ENCODE measurements around the gene HBM.
A peak's percentile ranks its signal among the peaks of the same experiment; 100 is the strongest.
"Not testable (repeated sequence)": the region's sequence is repeated elsewhere in the genome, so short reads cannot be mapped to it uniquely, and the experiment has no call there.

HBM gene

DNA sequence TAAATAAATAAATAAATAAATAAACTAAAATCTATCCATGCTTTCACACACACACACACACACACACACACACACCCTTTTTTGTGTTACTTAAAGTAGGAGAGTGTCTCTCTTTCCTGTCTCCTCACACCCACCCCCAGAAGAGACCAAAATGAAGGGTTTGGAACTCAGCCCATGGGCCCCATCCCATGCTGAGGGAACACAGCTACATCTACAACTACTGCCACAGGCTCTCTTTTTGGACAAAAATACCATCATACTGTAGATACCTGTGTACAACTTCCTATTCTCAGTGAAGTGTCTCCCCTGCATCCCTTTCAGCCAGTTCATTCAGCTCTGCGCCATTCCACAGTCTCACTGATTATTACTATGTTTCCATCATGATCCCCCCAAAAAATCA lies 5.0 kb downstream of the HBM start:
- Mint-ChIP-seq H3K27ac (no peak overlapping the region), H3K36me3 (ENCODE audit: low read depth) (no peaks in the 10 kb centered on the region), H3K4me3 (no peak overlapping the region), H3K4me1 (ENCODE audit: low read depth) (peaks cover 17% of the 10 kb centered on the region), H3K27me3 (peaks cover 77% of the 10 kb centered on the region), H3K9me3 (no peaks in the 10 kb centered on the region)
- no peak for DNase-seq

DNA sequence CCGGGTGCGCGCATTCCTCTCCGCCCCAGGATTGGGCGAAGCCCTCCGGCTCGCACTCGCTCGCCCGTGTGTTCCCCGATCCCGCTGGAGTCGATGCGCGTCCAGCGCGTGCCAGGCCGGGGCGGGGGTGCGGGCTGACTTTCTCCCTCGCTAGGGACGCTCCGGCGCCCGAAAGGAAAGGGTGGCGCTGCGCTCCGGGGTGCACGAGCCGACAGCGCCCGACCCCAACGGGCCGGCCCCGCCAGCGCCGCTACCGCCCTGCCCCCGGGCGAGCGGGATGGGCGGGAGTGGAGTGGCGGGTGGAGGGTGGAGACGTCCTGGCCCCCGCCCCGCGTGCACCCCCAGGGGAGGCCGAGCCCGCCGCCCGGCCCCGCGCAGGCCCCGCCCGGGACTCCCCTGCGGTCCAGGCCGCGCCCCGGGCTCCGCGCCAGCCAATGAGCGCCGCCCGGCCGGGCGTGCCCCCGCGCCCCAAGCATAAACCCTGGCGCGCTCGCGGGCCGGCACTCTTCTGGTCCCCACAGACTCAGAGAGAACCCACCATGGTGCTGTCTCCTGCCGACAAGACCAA lies 6.7 kb downstream of the HBM start, which contains the start of gene HBA2:
TSS of gene HBA2 (plus strand) at position 503 of the 568 bp plus-strand sequence. CDS start at position 540, 37 bp downstream.
- not testable (repeated sequence) for H3K36me3 Mint-ChIP-seq (ENCODE audit: low read depth); H3K27ac Mint-ChIP-seq; H3K4me3 Mint-ChIP-seq; DNase-seq; H3K9me3 Mint-ChIP-seq
- Mint-ChIP-seq H3K27me3 (peaks cover 71% of the 10 kb centered on the region), H3K4me1 (ENCODE audit: low read depth) (peaks cover 13% of the 10 kb centered on the region)

DNA sequence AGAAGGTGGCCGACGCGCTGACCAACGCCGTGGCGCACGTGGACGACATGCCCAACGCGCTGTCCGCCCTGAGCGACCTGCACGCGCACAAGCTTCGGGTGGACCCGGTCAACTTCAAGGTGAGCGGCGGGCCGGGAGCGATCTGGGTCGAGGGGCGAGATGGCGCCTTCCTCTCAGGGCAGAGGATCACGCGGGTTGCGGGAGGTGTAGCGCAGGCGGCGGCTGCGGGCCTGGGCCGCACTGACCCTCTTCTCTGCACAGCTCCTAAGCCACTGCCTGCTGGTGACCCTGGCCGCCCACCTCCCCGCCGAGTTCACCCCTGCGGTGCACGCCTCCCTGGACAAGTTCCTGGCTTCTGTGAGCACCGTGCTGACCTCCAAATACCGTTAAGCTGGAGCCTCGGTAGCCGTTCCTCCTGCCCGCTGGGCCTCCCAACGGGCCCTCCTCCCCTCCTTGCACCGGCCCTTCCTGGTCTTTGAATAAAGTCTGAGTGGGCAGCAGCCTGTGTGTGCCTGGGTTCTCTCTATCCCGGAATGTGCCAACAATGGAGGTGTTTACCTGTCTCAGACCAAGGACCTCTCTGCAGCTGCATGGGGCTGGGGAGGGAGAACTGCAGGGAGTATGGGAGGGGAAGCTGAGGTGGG lies 7.6 kb downstream of the HBM start:
- DNase-seq; H3K27ac Mint-ChIP-seq; H3K9me3 Mint-ChIP-seq; H3K36me3 Mint-ChIP-seq (ENCODE audit: low read depth); H3K4me3 Mint-ChIP-seq: not testable (repeated sequence)
- peaks cover 17% of the 10 kb centered on the region for H3K4me1 Mint-ChIP-seq (ENCODE audit: low read depth)
- peaks cover 72% of the 10 kb centered on the region for H3K27me3 Mint-ChIP-seq

DNA sequence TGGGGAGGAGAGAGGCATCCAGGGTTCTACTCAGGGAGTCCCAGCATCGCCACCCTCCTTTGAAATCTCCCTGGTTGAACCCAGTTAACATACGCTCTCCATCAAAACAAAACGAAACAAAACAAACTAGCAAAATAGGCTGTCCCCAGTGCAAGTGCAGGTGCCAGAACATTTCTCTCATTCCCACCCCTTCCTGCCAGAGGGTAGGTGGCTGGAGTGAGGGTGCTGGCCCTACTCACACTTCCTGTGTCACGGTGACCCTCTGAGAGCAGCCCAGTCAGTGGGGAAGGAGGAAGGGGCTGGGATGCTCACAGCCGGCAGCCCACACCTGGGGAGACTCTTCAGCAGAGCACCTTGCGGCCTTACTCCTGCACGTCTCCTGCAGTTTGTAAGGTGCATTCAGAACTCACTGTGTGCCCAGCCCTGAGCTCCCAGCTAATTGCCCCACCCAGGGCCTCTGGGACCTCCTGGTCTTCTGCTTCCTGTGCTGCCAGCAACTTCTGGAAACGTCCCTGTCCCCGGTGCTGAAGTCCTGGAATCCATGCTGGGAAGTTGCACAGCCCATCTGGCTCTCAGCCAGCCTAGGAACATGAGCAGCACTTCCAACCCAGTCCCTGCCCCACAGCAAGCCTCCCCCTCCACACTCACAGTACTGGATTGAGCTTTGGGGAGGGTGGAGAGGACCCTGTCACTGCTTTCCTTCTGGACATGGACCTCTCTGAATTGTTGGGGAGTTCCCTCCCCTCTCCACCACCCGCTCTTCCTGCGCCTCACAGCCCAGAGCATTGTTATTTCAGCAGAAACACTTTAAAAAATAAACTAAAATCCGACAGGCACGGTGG lies 8.4 kb downstream of the HBM start:
- Mint-ChIP-seq H3K4me1 (ENCODE audit: low read depth) (peaks cover 17% of the 10 kb centered on the region), H3K27me3 (peaks cover 69% of the 10 kb centered on the region)
- not testable (repeated sequence) for H3K4me3 Mint-ChIP-seq; DNase-seq; H3K27ac Mint-ChIP-seq; H3K9me3 Mint-ChIP-seq; H3K36me3 Mint-ChIP-seq (ENCODE audit: low read depth)

DNA sequence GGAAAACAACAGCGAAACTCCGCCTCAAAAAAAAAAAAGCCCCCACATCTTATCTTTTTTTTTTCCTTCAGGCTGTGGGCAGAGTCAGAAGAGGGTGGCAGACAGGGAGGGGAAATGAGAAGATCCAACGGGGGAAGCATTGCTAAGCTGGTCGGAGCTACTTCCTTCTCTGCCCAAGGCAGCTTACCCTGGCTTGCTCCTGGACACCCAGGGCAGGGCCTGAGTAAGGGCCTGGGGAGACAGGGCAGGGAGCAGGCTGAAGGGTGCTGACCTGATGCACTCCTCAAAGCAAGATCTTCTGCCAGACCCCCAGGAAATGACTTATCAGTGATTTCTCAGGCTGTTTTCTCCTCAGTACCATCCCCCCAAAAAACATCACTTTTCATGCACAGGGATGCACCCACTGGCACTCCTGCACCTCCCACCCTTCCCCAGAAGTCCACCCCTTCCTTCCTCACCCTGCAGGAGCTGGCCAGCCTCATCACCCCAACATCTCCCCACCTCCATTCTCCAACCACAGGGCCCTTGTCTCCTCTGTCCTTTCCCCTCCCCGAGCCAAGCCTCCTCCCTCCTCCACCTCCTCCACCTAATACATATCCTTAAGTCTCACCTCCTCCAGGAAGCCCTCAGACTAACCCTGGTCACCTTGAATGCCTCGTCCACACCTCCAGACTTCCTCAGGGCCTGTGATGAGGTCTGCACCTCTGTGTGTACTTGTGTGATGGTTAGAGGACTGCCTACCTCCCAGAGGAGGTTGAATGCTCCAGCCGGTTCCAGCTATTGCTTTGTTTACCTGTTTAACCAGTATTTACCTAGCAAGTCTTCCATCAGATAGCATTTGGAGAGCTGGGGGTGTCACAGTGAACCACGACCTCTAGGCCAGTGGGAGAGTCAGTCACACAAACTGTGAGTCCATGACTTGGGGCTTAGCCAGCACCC lies 9.5 kb downstream of the HBM start:
- H3K36me3 Mint-ChIP-seq (ENCODE audit: low read depth): no peaks in the 10 kb centered on the region
- H3K27me3 Mint-ChIP-seq: peaks cover 68% of the 10 kb centered on the region
- H3K4me1 Mint-ChIP-seq (ENCODE audit: low read depth): peaks cover 22% of the 10 kb centered on the region
- no peaks in the 10 kb centered on the region for H3K9me3 Mint-ChIP-seq
- no peak overlapping the region for H3K4me3 Mint-ChIP-seq
- no peak for DNase-seq
- H3K27ac Mint-ChIP-seq: no peak overlapping the region

DNA sequence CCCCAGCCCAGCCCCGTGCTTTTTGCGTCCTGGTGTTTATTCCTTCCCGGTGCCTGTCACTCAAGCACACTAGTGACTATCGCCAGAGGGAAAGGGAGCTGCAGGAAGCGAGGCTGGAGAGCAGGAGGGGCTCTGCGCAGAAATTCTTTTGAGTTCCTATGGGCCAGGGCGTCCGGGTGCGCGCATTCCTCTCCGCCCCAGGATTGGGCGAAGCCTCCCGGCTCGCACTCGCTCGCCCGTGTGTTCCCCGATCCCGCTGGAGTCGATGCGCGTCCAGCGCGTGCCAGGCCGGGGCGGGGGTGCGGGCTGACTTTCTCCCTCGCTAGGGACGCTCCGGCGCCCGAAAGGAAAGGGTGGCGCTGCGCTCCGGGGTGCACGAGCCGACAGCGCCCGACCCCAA lies 10.2 kb downstream of the HBM start:
- peaks cover 23% of the 10 kb centered on the region for H3K4me1 Mint-ChIP-seq (ENCODE audit: low read depth)
- H3K36me3 Mint-ChIP-seq (ENCODE audit: low read depth); H3K9me3 Mint-ChIP-seq; H3K27ac Mint-ChIP-seq; DNase-seq: not testable (repeated sequence)
- H3K4me3 Mint-ChIP-seq: peak overlapping the region; percentile 25
- H3K27me3 Mint-ChIP-seq: peaks cover 62% of the 10 kb centered on the region

DNA sequence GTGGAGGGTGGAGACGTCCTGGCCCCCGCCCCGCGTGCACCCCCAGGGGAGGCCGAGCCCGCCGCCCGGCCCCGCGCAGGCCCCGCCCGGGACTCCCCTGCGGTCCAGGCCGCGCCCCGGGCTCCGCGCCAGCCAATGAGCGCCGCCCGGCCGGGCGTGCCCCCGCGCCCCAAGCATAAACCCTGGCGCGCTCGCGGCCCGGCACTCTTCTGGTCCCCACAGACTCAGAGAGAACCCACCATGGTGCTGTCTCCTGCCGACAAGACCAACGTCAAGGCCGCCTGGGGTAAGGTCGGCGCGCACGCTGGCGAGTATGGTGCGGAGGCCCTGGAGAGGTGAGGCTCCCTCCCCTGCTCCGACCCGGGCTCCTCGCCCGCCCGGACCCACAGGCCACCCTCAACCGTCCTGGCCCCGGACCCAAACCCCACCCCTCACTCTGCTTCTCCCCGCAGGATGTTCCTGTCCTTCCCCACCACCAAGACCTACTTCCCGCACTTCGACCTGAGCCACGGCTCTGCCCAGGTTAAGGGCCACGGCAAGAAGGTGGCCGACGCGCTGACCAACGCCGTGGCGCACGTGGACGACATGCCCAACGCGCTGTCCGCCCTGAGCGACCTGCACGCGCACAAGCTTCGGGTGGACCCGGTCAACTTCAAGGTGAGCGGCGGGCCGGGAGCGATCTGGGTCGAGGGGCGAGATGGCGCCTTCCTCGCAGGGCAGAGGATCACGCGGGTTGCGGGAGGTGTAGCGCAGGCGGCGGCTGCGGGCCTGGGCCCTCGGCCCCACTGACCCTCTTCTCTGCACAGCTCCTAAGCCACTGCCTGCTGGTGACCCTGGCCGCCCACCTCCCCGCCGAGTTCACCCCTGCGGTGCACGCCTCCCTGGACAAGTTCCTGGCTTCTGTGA lies 11.0 kb downstream of the HBM start, which contains the start of gene HBA1:
TSS of gene HBA1 (plus strand) at position 204 of the 906 bp plus-strand sequence. CDS start at position 241, 37 bp downstream.
- not testable (repeated sequence) for DNase-seq; H3K9me3 Mint-ChIP-seq; H3K27ac Mint-ChIP-seq; H3K36me3 Mint-ChIP-seq (ENCODE audit: low read depth)
- Mint-ChIP-seq H3K4me1 (ENCODE audit: low read depth) (peaks cover 24% of the 10 kb centered on the region), H3K27me3 (peaks cover 57% of the 10 kb centered on the region), H3K4me3 (peak within 1 kb of the TSS; percentile 25)

DNA sequence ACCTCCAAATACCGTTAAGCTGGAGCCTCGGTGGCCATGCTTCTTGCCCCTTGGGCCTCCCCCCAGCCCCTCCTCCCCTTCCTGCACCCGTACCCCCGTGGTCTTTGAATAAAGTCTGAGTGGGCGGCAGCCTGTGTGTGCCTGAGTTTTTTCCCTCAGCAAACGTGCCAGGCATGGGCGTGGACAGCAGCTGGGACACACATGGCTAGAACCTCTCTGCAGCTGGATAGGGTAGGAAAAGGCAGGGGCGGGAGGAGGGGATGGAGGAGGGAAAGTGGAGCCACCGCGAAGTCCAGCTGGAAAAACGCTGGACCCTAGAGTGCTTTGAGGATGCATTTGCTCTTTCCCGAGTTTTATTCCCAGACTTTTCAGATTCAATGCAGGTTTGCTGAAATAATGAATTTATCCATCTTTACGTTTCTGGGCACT lies 11.6 kb downstream of the HBM start:
- H3K9me3 Mint-ChIP-seq: no peaks in the 10 kb centered on the region
- H3K27ac Mint-ChIP-seq: no peak overlapping the region
- H3K4me1 Mint-ChIP-seq (ENCODE audit: low read depth): peaks cover 24% of the 10 kb centered on the region
- H3K4me3 Mint-ChIP-seq: no peak overlapping the region
- H3K36me3 Mint-ChIP-seq (ENCODE audit: low read depth): no peaks in the 10 kb centered on the region
- DNase-seq: no peak
- peaks cover 55% of the 10 kb centered on the region for H3K27me3 Mint-ChIP-seq

DNA sequence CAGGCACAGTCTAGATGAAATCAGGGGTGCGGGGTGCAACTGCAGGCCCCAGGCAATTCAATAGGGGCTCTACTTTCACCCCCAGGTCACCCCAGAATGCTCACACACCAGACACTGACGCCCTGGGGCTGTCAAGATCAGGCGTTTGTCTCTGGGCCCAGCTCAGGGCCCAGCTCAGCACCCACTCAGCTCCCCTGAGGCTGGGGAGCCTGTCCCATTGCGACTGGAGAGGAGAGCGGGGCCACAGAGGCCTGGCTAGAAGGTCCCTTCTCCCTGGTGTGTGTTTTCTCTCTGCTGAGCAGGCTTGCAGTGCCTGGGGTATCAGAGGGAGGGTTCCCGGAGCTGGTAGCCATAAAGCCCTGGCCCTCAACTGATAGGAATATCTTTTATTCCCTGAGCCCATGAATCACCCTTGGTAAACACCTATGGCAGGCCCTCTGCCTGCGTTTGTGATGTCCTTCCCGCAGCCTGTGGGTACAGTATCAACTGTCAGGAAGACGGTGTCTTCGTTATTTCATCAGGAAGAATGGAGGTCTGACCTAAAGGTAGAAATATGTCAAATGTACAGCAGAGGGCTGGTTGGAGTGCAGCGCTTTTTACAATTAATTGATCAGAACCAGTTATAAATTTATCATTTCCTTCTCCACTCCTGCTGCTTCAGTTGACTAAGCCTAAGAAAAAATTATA lies 12.3 kb downstream of the HBM start:
- peaks cover 24% of the 10 kb centered on the region for H3K4me1 Mint-ChIP-seq (ENCODE audit: low read depth)
- no peaks in the 10 kb centered on the region for H3K9me3 Mint-ChIP-seq
- no peak for DNase-seq
- H3K36me3 Mint-ChIP-seq (ENCODE audit: low read depth): peaks cover 3% of the 10 kb centered on the region
- H3K27ac Mint-ChIP-seq: no peak overlapping the region
- no peak overlapping the region for H3K4me3 Mint-ChIP-seq
- peaks cover 55% of the 10 kb centered on the region for H3K27me3 Mint-ChIP-seq

DNA sequence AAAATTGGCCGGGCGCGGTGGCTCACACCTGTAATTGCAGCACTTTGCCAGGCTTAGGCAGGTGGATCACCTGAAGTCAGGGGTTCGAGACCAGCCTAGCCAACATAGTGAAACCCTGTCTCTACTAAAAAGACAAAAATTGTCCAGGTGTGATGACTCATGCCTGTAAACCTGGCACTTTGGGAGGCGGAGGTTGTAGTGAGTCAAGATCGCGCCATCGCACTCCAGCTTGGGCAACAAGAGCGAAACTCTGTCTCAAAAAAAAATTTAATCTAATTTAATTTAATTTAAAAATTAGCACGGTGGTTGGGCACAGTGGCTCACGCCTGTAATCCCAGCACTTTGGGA lies 12.9 kb downstream of the HBM start:
- Mint-ChIP-seq H3K27me3 (peaks cover 49% of the 10 kb centered on the region), H3K4me3 (no peak overlapping the region), H3K9me3 (no peaks in the 10 kb centered on the region), H3K27ac (no peak overlapping the region), H3K36me3 (ENCODE audit: low read depth) (peaks cover 3% of the 10 kb centered on the region), H3K4me1 (ENCODE audit: low read depth) (peaks cover 22% of the 10 kb centered on the region)
- no peak for DNase-seq

DNA sequence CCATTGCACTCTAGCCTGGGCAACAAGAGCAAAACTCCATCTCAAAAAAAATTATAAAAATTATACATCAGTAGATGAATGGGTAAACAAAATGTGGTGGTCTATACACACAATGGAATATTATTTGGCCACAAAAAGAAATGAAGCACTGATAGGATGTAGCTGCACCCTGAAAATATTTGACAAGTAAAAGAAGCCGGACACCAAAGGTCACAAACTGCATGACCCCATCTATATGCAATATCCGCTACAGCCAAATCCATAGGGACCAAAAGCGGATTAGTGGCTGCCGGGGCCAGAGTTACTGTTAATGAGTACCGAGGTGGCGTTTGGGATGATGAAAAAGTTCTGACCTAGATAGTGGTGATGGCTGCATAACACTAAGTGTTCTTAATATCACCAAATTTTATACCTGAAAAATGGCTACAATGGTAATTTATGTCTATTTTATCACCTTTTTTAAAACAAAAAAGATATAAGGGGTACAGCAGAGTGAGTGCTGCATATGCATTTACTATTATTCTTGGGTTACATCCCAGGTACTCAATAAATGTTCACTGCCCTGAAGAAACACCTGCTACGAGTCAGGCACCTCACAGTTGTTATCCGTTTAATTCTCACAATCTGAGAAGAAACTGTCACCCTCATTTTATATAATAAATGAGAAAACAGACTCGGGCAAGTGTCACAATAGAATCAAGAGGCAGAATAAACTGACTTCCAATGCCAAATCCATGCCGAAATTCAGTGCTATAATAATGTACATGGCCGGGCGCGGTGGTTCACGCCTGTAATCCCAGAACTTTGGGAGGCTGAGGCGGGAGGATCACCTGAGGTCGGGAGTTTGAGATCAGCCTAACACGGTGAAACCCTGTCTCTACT lies 13.7 kb downstream of the HBM start:
- no peak overlapping the region for H3K27ac Mint-ChIP-seq
- H3K4me3 Mint-ChIP-seq: peak overlapping the region; percentile 25
- no peaks in the 10 kb centered on the region for H3K9me3 Mint-ChIP-seq
- peaks cover 45% of the 10 kb centered on the region for H3K27me3 Mint-ChIP-seq
- no peak for DNase-seq
- H3K36me3 Mint-ChIP-seq (ENCODE audit: low read depth): peaks cover 8% of the 10 kb centered on the region
- peaks cover 21% of the 10 kb centered on the region for H3K4me1 Mint-ChIP-seq (ENCODE audit: low read depth)

DNA sequence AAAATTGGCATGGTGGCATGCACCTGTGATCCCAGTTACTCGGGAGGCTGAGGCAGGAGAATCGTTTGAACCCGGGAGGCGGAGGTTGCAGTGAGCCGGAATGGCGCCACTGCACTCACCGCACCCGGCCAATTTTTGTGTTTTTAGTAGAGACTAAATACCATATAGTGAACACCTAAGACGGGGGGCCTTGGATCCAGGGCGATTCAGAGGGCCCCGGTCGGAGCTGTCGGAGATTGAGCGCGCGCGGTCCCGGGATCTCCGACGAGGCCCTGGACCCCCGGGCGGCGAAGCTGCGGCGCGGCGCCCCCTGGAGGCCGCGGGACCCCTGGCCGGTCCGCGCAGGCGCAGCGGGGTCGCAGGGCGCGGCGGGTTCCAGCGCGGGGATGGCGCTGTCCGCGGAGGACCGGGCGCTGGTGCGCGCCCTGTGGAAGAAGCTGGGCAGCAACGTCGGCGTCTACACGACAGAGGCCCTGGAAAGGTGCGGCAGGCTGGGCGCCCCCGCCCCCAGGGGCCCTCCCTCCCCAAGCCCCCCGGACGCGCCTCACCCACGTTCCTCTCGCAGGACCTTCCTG lies 14.4 kb downstream of the HBM start, which contains the start of gene HBQ1:
TSS of gene HBQ1 (plus strand) at position 359 of the 575 bp plus-strand sequence. CDS start at position 387, 28 bp downstream.
- H3K4me1 Mint-ChIP-seq (ENCODE audit: low read depth): peaks cover 16% of the 10 kb centered on the region
- peaks cover 37% of the 10 kb centered on the region for H3K27me3 Mint-ChIP-seq
- peaks cover 12% of the 10 kb centered on the region for H3K36me3 Mint-ChIP-seq (ENCODE audit: low read depth)
- DNase-seq: peak; percentile 73
- peak within 1 kb of the TSS; percentile 25 for H3K4me3 Mint-ChIP-seq
- H3K27ac Mint-ChIP-seq: no peak within 1 kb of the TSS
- H3K9me3 Mint-ChIP-seq: no peaks in the 10 kb centered on the region
